ENCODE data around the gene LYRM4.

The LYRM4 gene

GRCh38 chr6:5091210-5092069 lies 169.3 kb downstream of the LYRM4 start:
- no peak for DNase-seq

DNA sequence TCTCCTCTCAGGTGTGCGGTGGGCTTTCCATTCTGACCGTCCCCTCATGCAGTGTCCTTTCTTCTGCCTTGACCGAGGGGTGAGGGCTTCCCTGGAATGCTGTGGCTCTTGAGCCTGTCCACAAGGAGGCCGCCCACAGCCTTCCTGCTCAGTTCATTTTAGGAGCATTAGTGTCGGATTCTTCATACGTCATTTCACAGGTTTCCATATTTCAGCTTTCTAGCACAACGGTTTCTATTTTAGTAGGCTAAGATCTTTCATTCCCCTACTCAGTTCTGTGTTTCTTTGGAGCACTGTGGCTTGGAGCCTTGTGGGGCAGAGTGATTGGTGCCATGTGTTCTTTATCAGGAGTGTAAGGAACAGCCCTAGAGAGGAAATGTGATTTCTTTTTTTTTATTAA lies 170.1 kb downstream of the LYRM4 start:
- no peak for DNase-seq

DNA sequence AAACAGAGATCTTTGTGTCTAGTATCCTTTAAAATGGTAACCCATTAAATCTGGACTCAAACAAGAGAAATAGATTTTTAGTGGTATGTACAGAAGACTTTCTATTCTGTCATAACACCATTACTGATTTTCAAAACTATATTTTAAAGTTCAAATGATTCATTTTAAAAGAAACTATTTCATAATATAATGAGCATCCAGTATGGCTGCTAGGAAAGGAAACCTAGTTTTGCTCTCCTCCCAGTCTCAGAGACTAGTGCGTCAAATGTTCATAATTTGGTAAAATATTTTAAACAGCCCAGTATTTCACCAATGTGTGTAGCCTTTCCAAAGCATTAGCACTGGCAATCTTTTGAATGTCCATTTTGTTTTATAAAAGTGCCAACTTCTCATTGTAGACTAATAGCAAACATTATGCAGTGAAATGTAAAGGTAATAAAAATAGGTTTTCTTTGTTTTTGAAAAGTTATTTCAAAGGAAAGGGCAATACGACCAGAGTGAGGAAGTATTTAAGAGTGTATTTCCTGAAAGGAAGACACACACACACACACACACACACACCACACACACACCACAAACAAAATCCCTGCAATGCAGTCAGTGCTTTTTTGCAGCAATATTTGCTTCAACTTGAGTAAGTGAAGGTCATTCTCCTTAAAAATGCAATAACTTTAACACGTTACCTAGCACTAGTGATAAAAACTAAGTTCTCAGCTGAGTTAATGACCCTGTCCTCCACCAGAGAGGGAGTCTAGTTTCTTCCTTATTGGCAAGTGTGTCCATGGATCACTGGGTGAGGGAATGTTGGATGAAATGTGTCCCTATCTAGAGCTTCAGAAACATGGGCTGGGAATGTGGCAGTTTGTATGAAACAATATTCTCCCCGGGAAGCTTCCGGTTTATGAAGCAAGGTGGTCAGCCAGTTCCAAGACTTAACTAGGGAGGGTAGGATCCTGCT lies 171.0 kb downstream of the LYRM4 start:
- DNase-seq: no peak

- DNase-seq: no peak
Measured at GRCh38 chr6:5088780-5089179, 172.0 kb downstream of the LYRM4 start.

DNA sequence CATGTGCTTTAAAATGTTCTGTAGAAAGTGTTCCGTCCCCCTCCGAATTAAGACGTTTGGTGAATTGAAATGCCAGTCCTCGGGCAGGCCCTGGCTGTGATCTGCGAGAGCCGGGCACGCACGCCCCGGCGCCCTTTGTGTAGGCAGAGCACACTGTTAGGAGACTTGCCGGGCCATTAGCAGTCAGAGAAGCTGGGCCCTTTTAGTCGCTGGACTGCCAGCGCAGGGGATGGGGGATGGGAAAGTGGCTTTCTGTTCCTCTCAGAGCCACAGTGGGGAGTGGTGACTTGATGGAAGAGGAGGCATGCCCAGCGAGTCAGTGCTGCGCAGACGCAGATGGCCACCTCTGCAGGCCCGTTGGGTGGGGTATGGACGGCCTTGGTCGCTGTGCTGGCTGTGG lies 173.4 kb downstream of the LYRM4 start:
- peak; percentile 45 to 56 for DNase-seq

GRCh38 chr6:5086294-5086890 lies 174.4 kb downstream of the LYRM4 start:
- no peak for DNase-seq

DNA sequence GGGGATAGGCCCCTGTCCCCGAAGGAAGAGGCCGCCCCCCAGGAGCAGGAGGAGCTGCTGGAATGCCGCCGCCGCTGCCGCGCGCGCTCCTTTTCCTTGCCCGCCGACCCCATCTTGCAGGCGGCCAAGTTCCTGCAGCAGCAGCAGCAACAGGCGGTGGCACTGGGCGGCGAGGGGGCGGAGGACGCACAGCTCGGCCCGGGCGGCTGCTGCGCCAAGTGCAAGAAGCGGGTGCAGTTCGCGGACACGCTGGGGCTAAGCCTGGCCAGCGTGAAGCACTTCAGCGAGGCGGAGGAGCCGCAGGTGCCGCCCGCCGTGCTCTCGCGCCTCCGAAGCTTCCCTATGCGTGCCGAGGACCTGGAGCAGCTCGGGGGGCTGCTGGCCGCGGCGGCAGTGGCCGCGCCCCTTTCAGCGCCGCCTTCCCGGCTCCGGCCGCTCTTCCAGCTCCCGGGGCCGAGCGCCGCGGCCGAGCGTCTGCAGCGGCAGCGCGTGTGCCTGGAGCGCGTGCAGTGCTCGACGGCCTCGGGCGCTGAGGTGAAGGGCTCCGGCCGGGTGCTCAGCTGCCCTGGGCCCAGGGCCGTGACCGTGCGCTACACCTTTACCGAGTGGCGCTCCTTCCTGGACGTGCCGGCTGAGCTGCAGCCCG lies 175.0 kb downstream of the LYRM4 start:
- DNase-seq: no peak

DNA sequence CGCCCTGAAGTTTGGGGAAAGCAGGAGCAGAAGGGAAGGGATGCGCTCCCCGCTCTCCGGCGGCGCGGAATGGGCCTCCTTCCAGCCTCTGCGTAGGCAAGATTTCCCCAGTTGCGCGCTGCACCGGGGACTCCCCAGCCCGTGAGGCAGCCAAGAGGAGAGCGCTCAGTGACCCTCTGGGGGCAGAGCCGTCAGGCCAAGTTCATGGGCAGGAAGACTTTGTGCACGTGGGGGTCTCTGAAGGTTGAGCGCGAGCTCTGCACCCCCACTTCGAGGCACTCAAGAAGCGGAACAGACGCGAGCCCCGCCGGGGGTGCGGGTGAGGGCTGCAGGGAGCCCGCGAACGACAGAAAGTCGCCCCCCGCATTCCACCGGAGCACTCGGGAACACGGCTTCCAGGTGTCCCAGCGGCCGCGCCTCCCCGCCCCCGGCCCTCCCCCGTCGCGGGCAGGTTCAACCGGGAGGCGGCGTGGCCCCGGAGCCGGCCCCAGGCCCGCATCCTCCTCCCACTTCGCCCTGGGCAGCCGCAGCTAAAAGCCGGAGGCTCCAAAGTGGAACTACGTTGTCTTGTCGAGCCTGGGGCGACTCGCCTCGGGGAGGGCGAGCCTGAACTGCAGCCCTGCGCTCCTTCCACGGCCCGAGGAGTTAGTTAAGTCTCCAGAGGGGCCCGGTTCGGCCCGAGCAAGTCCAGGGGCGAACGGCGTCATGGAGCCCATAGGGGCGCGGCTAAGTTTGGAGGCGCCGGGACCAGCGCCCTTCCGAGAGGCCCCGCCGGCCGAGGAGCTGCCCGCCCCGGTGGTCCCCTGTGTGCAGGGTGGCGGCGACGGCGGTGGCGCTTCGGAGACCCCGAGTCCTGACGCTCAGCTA lies 175.7 kb downstream of the LYRM4 start, which contains the start of gene PPP1R3G:
TSS of gene PPP1R3G (plus strand) at position 561 of the 867 bp plus-strand sequence. CDS start at position 706, 145 bp downstream.
- DNase-seq: peak in 1 of 2 donors; percentile 12

GRCh38 chr6:5084360-5084780 lies 176.4 kb downstream of the LYRM4 start:
- DNase-seq: peak in 1 of 2 donors; percentile 30

DNA sequence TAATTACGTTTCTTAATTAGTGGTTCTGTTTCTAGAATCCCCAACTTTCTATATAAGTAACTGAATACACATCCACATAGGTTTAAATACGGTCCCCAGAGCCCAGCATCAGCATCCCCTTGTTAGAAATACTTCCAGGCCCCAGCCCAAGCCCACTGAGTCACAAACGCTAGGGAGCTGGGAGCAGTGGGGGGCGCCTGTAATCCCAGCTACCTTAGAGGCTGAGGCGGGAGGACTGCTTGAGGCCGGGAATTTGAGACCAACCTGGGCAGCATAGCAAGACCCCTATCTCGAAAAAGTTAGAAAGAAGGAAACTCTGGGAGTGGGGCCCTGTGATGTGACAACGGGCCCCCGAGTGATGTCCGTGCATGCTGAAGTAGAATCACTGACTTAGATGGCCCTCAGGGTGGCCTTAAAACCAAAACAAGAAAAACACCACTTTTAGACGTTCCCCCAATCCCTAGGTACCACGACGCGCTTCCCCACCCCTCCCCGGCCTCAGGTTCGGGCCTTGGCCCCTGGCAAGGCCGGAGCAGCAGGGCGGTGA lies 176.9 kb downstream of the LYRM4 start:
- DNase-seq: no peak

DNA sequence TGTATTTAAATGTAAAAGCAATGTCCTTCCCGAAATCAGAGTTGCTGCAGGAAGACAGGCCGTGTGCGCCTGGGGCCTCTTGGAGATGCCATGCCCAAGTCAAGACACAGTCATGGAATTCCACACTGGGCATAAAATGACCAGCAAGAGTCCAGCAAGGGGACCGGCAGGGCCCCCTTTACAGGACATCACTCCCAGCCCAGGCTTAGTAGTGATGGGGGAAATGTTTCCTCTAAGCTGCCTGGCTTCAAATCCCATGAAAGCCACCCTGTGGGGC lies 177.5 kb downstream of the LYRM4 start:
- no peak for DNase-seq

- no peak for DNase-seq
Measured at GRCh38 chr6:5082487-5083306, 178.1 kb downstream of the LYRM4 start.

GRCh38 chr6:5081955-5082354 lies 178.8 kb downstream of the LYRM4 start:
- DNase-seq: no peak

- no peak for DNase-seq
Measured at GRCh38 chr6:5081182-5081581, 179.6 kb downstream of the LYRM4 start.

GRCh38 chr6:5080574-5080973 lies 180.2 kb downstream of the LYRM4 start:
- no peak for DNase-seq

GRCh38 chr6:5079692-5080091 lies 181.1 kb downstream of the LYRM4 start:
- no peak for DNase-seq

- no peak for DNase-seq
Measured at GRCh38 chr6:5078121-5078669, 182.6 kb downstream of the LYRM4 start.

GRCh38 chr6:5076931-5077330 lies 183.8 kb downstream of the LYRM4 start:
- DNase-seq: no peak

DNA sequence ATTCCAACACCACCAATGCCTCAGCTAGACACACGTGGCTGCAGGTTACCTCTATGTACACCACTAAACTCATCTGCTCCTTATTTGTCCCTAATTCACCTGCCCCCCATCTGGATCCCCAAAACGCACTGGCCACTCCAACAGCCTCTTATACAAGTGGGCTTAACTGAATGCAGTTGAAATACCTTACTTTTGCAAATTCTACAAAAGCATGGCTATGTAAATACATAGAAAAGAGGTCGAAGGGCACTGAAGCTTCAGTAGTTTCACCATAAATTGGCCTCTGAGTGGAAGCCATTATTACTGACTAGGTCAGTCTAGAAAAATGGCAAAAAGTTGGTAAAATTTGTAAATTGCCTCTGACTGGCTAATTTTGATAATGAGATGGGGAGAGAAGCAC lies 186.8 kb downstream of the LYRM4 start:
- no peak for DNase-seq

DNA sequence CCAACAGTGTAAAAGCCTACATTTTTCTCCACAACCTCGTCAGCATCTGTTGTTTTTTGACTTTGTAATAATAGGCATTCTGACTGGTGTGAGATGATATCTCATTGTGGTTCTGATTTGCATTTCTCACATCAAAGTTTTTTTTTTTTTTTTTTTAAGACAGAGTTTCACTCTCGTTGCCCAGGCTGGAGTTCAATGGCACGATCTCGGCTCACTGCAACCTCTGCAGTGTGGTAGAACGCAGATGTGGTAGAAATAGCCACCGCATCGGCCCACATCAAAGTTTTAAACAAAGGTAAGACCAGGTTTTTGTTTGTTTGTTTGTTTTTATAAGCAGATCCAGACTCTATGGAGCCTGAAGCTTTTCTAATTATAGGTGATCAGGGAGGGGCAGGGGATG lies 188.3 kb downstream of the LYRM4 start:
- no peak for DNase-seq
